ENCODE data around the gene PALM.
A peak's percentile ranks its signal among the peaks of the same experiment; 100 is the strongest.

GRCh38 chr19:664913-665443 is 43.8 kb upstream of the PALM start:
- TF ChIP-seq, protein P1, sequence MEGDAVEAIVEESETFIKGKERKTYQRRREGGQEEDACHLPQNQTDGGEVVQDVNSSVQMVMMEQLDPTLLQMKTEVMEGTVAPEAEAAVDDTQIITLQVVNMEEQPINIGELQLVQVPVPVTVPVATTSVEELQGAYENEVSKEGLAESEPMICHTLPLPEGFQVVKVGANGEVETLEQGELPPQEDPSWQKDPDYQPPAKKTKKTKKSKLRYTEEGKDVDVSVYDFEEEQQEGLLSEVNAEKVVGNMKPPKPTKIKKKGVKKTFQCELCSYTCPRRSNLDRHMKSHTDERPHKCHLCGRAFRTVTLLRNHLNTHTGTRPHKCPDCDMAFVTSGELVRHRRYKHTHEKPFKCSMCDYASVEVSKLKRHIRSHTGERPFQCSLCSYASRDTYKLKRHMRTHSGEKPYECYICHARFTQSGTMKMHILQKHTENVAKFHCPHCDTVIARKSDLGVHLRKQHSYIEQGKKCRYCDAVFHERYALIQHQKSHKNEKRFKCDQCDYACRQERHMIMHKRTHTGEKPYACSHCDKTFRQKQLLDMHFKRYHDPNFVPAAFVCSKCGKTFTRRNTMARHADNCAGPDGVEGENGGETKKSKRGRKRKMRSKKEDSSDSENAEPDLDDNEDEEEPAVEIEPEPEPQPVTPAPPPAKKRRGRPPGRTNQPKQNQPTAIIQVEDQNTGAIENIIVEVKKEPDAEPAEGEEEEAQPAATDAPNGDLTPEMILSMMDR (conservative IDR thresholded peaks at IDR 0.05; ENCODE audit: low read length), result peak; percentile 85
- no peak for TF ChIP-seq EZH2phosphoT487 (IDR thresholded peaks at IDR 0.05; ENCODE audit: borderline replicate concordance, low read depth, low read length)
